CD14-positive monocyte (primary cell): ENCODE measurements around the gene STARD3. TPM values are rescaled to one million over a fixed set of nuclear protein-coding genes. Genes with fewer than 3 reads are reported as not detected.

ENCODE experiments used
- DNase-seq, 3 donors: peaks; one replicate each; pipeline ENCODE4 v3.0.0-alpha.2; 2011 to 2022
- H2AFZ ChIP-seq: 2 replicates; pipeline ENCODE4 v1.6.0; 2012; ENCODE audit warnings: mild to moderate bottlenecking, low read depth, low read length, inconsistent platforms; ENCODE audit not compliant: insufficient read depth, poor library complexity, severe bottlenecking
- H3K27ac ChIP-seq, 2 donors: 1 replicate in 1 of 2; 2 replicates in 1 of 2; pipeline ENCODE4 v1.5.1; 2012 to 2013; ENCODE audit warnings: low read length in 2 of 2, control low read depth in 1 of 2, inconsistent platforms in 1 of 2, low read depth in 1 of 2, mild to moderate bottlenecking in 1 of 2
- H3K27me3 ChIP-seq, 2 donors: one replicate each; pipeline versions ENCODE4 v1.6.0 to v1.6.1; 2011 to 2013; ENCODE audit warnings: low read length in 2 of 2; ENCODE audit not compliant: control insufficient read depth in 2 of 2, insufficient read depth in 2 of 2
- H3K36me3 ChIP-seq, 2 donors: replicated peaks in 1 of 2; 1 replicate in 1 of 2; 2 replicates in 1 of 2; pipeline versions ENCODE4 v1.5.1 to v1.6.1; 2012 to 2013; ENCODE audit warnings: low read length in 2 of 2, control low read depth in 1 of 2, inconsistent platforms in 1 of 2, mild to moderate bottlenecking in 1 of 2; ENCODE audit not compliant: insufficient read depth in 2 of 2, control insufficient read depth in 1 of 2
- H3K4me1 ChIP-seq, 2 donors: 1 replicate in 1 of 2; 2 replicates in 1 of 2; pipeline versions ENCODE4 v1.5.1 to v1.6.1; 2012 to 2013; ENCODE audit warnings: low read length in 2 of 2, control low read depth in 1 of 2, inconsistent platforms in 1 of 2, mild to moderate bottlenecking in 1 of 2, moderate library complexity in 1 of 2; ENCODE audit not compliant: insufficient read depth in 2 of 2, control insufficient read depth in 1 of 2
- H3K4me2 ChIP-seq: replicated peaks from 2 replicates; pipeline ENCODE3; 2012; ENCODE audit warnings: low read length, moderate library complexity, mild to moderate bottlenecking; ENCODE audit not compliant: poor library complexity, severe bottlenecking; ENCODE audit errors: extremely low read depth
- H3K4me3 ChIP-seq, 3 experiments: fragments of 200-600 bp in 1 of 3; sonication (generic) in 1 of 3; replicated peaks in 1 of 3; 1 replicate in 2 of 3; 2 replicates in 1 of 3; pipeline ENCODE4 v1.5.1; 2011 to 2013; ENCODE audit warnings: low read length in 3 of 3, mild to moderate bottlenecking in 3 of 3, control low read depth in 2 of 3, low read depth in 2 of 3, inconsistent platforms in 1 of 3, moderate library complexity in 1 of 3
- H3K79me2 ChIP-seq: 2 replicates; pipeline ENCODE4 v1.6.0; 2012; ENCODE audit warnings: mild to moderate bottlenecking, control low read depth, inconsistent platforms, low read length, moderate library complexity; ENCODE audit not compliant: insufficient read depth
- H3K9ac ChIP-seq: 2 replicates; pipeline ENCODE4 v1.6.0; 2017; ENCODE audit warnings: low read length, mild to moderate bottlenecking; ENCODE audit not compliant: insufficient read depth, poor library complexity, severe bottlenecking
- H3K9me3 ChIP-seq, 2 donors: replicated peaks in 1 of 2; 1 replicate in 1 of 2; 2 replicates in 1 of 2; pipeline versions ENCODE4 v1.5.1 to v1.6.1; 2012 to 2013; ENCODE audit warnings: low read length in 2 of 2, control low read depth in 1 of 2; ENCODE audit not compliant: control insufficient read depth in 1 of 2, insufficient read depth in 1 of 2
- H4K20me1 ChIP-seq: 2 replicates; pipeline ENCODE4 v1.6.0; 2012; ENCODE audit warnings: mild to moderate bottlenecking, low read length, control low read depth, moderate library complexity; ENCODE audit not compliant: insufficient read depth
- H3K27ac Mint-ChIP-seq, 7 donors: one replicate each; pipeline ENCODE4 v1.8.0; 2020; ENCODE audit warnings: mild to moderate bottlenecking in 7 of 7, mixed read lengths in 7 of 7, moderate library complexity in 6 of 7, inconsistent platforms in 2 of 7
- H3K27me3 Mint-ChIP-seq, 3 donors: one replicate each; pipeline ENCODE4 v1.8.0; 2021 to 2022; ENCODE audit warnings: low read depth in 3 of 3, mild to moderate bottlenecking in 3 of 3, mixed read lengths in 3 of 3, moderate library complexity in 3 of 3, inconsistent platforms in 1 of 3
- H3K36me3 Mint-ChIP-seq, 2 donors: one replicate each; pipeline ENCODE4 v1.8.0; 2020; ENCODE audit warnings: mixed read lengths in 2 of 2, inconsistent platforms in 1 of 2, mild to moderate bottlenecking in 1 of 2
- H3K4me1 Mint-ChIP-seq: one replicate; pipeline ENCODE4 v1.8.0; 2020; ENCODE audit warnings: mild to moderate bottlenecking, mixed read lengths
- H3K4me3 Mint-ChIP-seq, 2 donors: one replicate each; pipeline ENCODE4 v1.8.0; 2020; ENCODE audit warnings: mild to moderate bottlenecking in 2 of 2, mixed read lengths in 2 of 2, moderate library complexity in 1 of 2
- H3K9me3 Mint-ChIP-seq, 7 donors: one replicate each; pipeline ENCODE4 v1.8.0; 2020 to 2022; ENCODE audit warnings: mixed read lengths in 7 of 7, mild to moderate bottlenecking in 6 of 7, moderate library complexity in 6 of 7, inconsistent platforms in 2 of 7
- WGBS: methylation state at CpG from one replicate; pipeline ENCODE4 v1.1.5; 2013; ENCODE audit warnings: missing lambda C conversion rate; ENCODE audit not compliant: insufficient coverage; 5-methylcytosine and 5-hydroxymethylcytosine counted together
- intact Hi-C, 2 donors: fragments of 100-400 bp; cut with micrococcal nuclease; formaldehyde crosslinking; loops; one replicate each; pipeline versions ENCODE4 v1.15.0 to v1.15.1; 2023
- polyA plus RNA-seq, 3 donors: library from polyadenylated mRNA; depleted of rRNA in 1 of 3; unstranded in 2 of 3; stranded (reverse) in 1 of 3; fragments of 300-500 nt in 2 of 3; fragments of >200 nt in 1 of 3; fragmentation: Illumina TruSeq in 2 of 3; gene quantifications; 1 replicate in 2 of 3; 2 replicates in 1 of 3; pipeline ENCODE4 v1.2.3, GENCODE V29; 2012 to 2021
- TF ChIP-seq, protein P1 (sequence below): fragments of 200-600 bp; IDR thresholded peaks from one replicate; pipeline ENCODE4 v1.8.0; 2022; ENCODE audit warnings: antibody characterized with exemption, mild to moderate bottlenecking

STARD3 gene
- polyA plus RNA-seq, 3 donors: 35.1 to 114 (median 45.3) TPM

DNA sequence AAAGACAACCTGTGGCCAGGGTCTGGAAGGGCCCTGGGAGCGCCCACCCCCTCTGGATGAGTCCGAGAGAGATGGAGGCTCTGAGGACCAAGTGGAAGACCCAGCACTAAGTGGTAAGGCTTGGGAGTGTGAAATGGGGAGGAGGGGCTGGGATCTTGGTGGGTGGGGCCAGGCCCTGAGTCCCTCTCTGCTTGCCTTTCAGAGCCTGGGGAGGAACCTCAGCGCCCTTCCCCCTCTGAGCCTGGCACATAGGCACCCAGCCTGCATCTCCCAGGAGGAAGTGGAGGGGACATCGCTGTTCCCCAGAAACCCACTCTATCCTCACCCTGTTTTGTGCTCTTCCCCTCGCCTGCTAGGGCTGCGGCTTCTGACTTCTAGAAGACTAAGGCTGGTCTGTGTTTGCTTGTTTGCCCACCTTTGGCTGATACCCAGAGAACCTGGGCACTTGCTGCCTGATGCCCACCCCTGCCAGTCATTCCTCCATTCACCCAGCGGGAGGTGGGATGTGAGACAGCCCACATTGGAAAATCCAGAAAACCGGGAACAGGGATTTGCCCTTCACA, 1.2 kb upstream of the STARD3 start:
- 100% methylated on average over 3 of the region's 8 CpGs for WGBS
- H3K27me3 ChIP-seq: peaks cover 0 to 4% of the 10 kb centered on the region in 2 donors
- peaks cover 45 to 57% of the 10 kb centered on the region in 2 donors for H3K4me1 ChIP-seq
- H3K27ac ChIP-seq: no peak overlapping the region
- H2AFZ ChIP-seq: no peak overlapping the region
- Mint-ChIP-seq H3K9me3 (no peaks in the 10 kb centered on the region), H3K4me1 (peaks cover 56% of the 10 kb centered on the region), H3K4me3 (peak overlapping the region in 1 of 2 donors; percentile 6), H3K27ac (peak overlapping the region in 3 of 7 donors; percentile 13 to 27 (median 15)), H3K27me3 (peaks cover 11 to 14% (median 13%) of the 10 kb centered on the region in 3 donors), H3K36me3 (peaks cover 5 to 15% of the 10 kb centered on the region in 2 donors)
- peaks cover 30% of the 10 kb centered on the region for H4K20me1 ChIP-seq
- no peak overlapping the region for H3K9ac ChIP-seq
- H3K79me2 ChIP-seq: peaks cover 40% of the 10 kb centered on the region
- no peaks in the 10 kb centered on the region for H3K36me3 ChIP-seq
- H3K4me2 ChIP-seq: no peak overlapping the region
- intact Hi-C loops: loop anchor here (5.0 kb wide), 3 partner anchors 52 to 117 kb away; partner anchors contain the start of genes MIEN1 (in 1 of the 2) and PGAP3 (in 1 of the 2)
- no peak overlapping the region for H3K4me3 ChIP-seq
- H3K9me3 ChIP-seq: no peaks in the 10 kb centered on the region
- no peak for DNase-seq
- TF ChIP-seq, protein P1, sequence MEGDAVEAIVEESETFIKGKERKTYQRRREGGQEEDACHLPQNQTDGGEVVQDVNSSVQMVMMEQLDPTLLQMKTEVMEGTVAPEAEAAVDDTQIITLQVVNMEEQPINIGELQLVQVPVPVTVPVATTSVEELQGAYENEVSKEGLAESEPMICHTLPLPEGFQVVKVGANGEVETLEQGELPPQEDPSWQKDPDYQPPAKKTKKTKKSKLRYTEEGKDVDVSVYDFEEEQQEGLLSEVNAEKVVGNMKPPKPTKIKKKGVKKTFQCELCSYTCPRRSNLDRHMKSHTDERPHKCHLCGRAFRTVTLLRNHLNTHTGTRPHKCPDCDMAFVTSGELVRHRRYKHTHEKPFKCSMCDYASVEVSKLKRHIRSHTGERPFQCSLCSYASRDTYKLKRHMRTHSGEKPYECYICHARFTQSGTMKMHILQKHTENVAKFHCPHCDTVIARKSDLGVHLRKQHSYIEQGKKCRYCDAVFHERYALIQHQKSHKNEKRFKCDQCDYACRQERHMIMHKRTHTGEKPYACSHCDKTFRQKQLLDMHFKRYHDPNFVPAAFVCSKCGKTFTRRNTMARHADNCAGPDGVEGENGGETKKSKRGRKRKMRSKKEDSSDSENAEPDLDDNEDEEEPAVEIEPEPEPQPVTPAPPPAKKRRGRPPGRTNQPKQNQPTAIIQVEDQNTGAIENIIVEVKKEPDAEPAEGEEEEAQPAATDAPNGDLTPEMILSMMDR: no peak

GRCh38 chr17:39636587-39636926, 387 bp upstream of the STARD3 start:
- peaks cover 9 to 13% (median 11%) of the 10 kb centered on the region in 3 donors for H3K27me3 Mint-ChIP-seq
- H3K79me2 ChIP-seq: peaks cover 48% of the 10 kb centered on the region
- H4K20me1 ChIP-seq: peaks cover 39% of the 10 kb centered on the region
- H3K9me3 Mint-ChIP-seq: no peaks in the 10 kb centered on the region
- peak overlapping the region in 6 of 7 donors; percentile 86 to 96 (median 90) for H3K27ac Mint-ChIP-seq
- H3K4me1 Mint-ChIP-seq: peaks cover 59% of the 10 kb centered on the region
- H3K9me3 ChIP-seq: no peaks in the 10 kb centered on the region
- H3K36me3 Mint-ChIP-seq: peaks cover 5 to 15% of the 10 kb centered on the region in 2 donors
- H3K4me3 ChIP-seq: peak overlapping the region; percentile 85 to 90 (median 87)
- peak overlapping the region; percentile 90 for H3K4me2 ChIP-seq
- intact Hi-C loops: loop anchor here (5.0 kb wide), 3 partner anchors 51 to 116 kb away; partner anchors contain the start of genes MIEN1 (in 1 of the 2) and PGAP3 (in 1 of the 2)
- H3K4me1 ChIP-seq: peaks cover 53 to 65% of the 10 kb centered on the region in 2 donors
- H3K27ac ChIP-seq: peak overlapping the region; percentile 71 to 90
- 0% methylated on average over 1 of the region's 6 CpGs for WGBS
- DNase-seq: no peak
- no peaks in the 10 kb centered on the region for H3K36me3 ChIP-seq
- TF ChIP-seq, protein P1: no peak
- peak overlapping the region; percentile 87 to 93 for H3K4me3 Mint-ChIP-seq
- H3K27me3 ChIP-seq: peaks cover 0 to 4% of the 10 kb centered on the region in 2 donors
- peak overlapping the region; percentile 86 for H3K9ac ChIP-seq
- peak overlapping the region; percentile 86 for H2AFZ ChIP-seq
